Measurements from ENCODE around the gene WTIP.

Gene WTIP

GRCh38 chr19:34495416-34495815, 13.9 kb downstream of the WTIP start:
- H3K27me3 ChIP-seq (ENCODE audit: control insufficient read depth, insufficient read depth, low read length) = no peaks in the 10 kb centered on the region
- H3K27ac ChIP-seq (ENCODE audit: low read depth, low read length) = no peak overlapping the region
- H3K9me3 ChIP-seq (ENCODE audit: control insufficient read depth, insufficient read depth, low read depth, low read length) = no peaks in the 10 kb centered on the region
- no peak overlapping the region for H3K4me3 ChIP-seq (ENCODE audit: low read depth, low read length)
- H3K9ac ChIP-seq (ENCODE audit: low read length) = no peak overlapping the region
- peaks cover 8% of the 10 kb centered on the region; the same call in 1 of the 2 replicates for H3K4me1 ChIP-seq (ENCODE audit: control insufficient read depth, insufficient read depth, low read length)
- peaks cover 48% of the 10 kb centered on the region for H3K36me3 ChIP-seq (ENCODE audit: control insufficient read depth, insufficient read depth, low read length)

- peaks cover 42% of the 10 kb centered on the region for H3K36me3 ChIP-seq (ENCODE audit: control insufficient read depth, insufficient read depth, low read length)
- H3K9me3 ChIP-seq (ENCODE audit: control insufficient read depth, insufficient read depth, low read depth, low read length) = no peaks in the 10 kb centered on the region
- H3K27me3 ChIP-seq (ENCODE audit: control insufficient read depth, insufficient read depth, low read length) = peaks cover 9% of the 10 kb centered on the region
- H3K4me3 ChIP-seq (ENCODE audit: low read depth, low read length) = no peak overlapping the region
- peaks cover 12% of the 10 kb centered on the region for H3K4me1 ChIP-seq (ENCODE audit: control insufficient read depth, insufficient read depth, low read length)
- H3K27ac ChIP-seq (ENCODE audit: low read depth, low read length) = no peak overlapping the region
- H3K9ac ChIP-seq (ENCODE audit: low read length) = no peak overlapping the region
These were observed 15.7 kb downstream of the WTIP start for GRCh38 chr19:34497112-34497805.

GRCh38 chr19:34499155-34499834, 17.7 kb downstream of the WTIP start:
- Histone ChIP-seq H3K4me3 (ENCODE audit: low read depth, low read length) (no peak overlapping the region), H3K27ac (ENCODE audit: low read depth, low read length) (no peak overlapping the region), H3K27me3 (ENCODE audit: control insufficient read depth, insufficient read depth, low read length) (peaks cover 9% of the 10 kb centered on the region), H3K9ac (ENCODE audit: low read length) (no peak overlapping the region), H3K36me3 (ENCODE audit: control insufficient read depth, insufficient read depth, low read length) (peaks cover 25% of the 10 kb centered on the region), H3K4me1 (ENCODE audit: control insufficient read depth, insufficient read depth, low read length) (peaks cover 12% of the 10 kb centered on the region), H3K9me3 (ENCODE audit: control insufficient read depth, insufficient read depth, low read depth, low read length) (no peaks in the 10 kb centered on the region)

GRCh38 chr19:34500656-34501120, 19.1 kb downstream of the WTIP start:
- Histone ChIP-seq H3K9ac (ENCODE audit: low read length) (no peak overlapping the region), H3K36me3 (ENCODE audit: control insufficient read depth, insufficient read depth, low read length) (peaks cover 13% of the 10 kb centered on the region), H3K4me3 (ENCODE audit: low read depth, low read length) (peak overlapping the region; percentile 41), H3K9me3 (ENCODE audit: control insufficient read depth, insufficient read depth, low read depth, low read length) (no peaks in the 10 kb centered on the region), H3K27ac (ENCODE audit: low read depth, low read length) (no peak overlapping the region), H3K27me3 (ENCODE audit: control insufficient read depth, insufficient read depth, low read length) (peaks cover 9% of the 10 kb centered on the region), H3K4me1 (ENCODE audit: control insufficient read depth, insufficient read depth, low read length) (peaks cover 12% of the 10 kb centered on the region)

- H3K9ac ChIP-seq (ENCODE audit: low read length) = no peak overlapping the region
- H3K4me1 ChIP-seq (ENCODE audit: control insufficient read depth, insufficient read depth, low read length) = peaks cover 12% of the 10 kb centered on the region
- H3K27ac ChIP-seq (ENCODE audit: low read depth, low read length) = no peak overlapping the region
- H3K27me3 ChIP-seq (ENCODE audit: control insufficient read depth, insufficient read depth, low read length) = peaks cover 9% of the 10 kb centered on the region
- peaks cover 9% of the 10 kb centered on the region; the same call in 1 of the 2 replicates for H3K36me3 ChIP-seq (ENCODE audit: control insufficient read depth, insufficient read depth, low read length)
- peak overlapping the region; percentile 41 for H3K4me3 ChIP-seq (ENCODE audit: low read depth, low read length)
- no peaks in the 10 kb centered on the region for H3K9me3 ChIP-seq (ENCODE audit: control insufficient read depth, insufficient read depth, low read depth, low read length)
These were observed 20.1 kb downstream of the WTIP start for GRCh38 chr19:34501339-34502320.

- Histone ChIP-seq H3K9me3 (ENCODE audit: control insufficient read depth, insufficient read depth, low read depth, low read length) (no peaks in the 10 kb centered on the region), H3K9ac (ENCODE audit: low read length) (no peak overlapping the region), H3K4me1 (ENCODE audit: control insufficient read depth, insufficient read depth, low read length) (peaks cover 12% of the 10 kb centered on the region), H3K36me3 (ENCODE audit: control insufficient read depth, insufficient read depth, low read length) (peaks cover 7% of the 10 kb centered on the region; the same call in 1 of the 2 replicates), H3K27ac (ENCODE audit: low read depth, low read length) (no peak overlapping the region), H3K4me3 (ENCODE audit: low read depth, low read length) (no peak overlapping the region), H3K27me3 (ENCODE audit: control insufficient read depth, insufficient read depth, low read length) (peaks cover 9% of the 10 kb centered on the region)
These were observed 21.2 kb downstream of the WTIP start for GRCh38 chr19:34502582-34503411.

GRCh38 chr19:34503531-34504272, 22.1 kb downstream of the WTIP start:
- Histone ChIP-seq H3K36me3 (ENCODE audit: control insufficient read depth, insufficient read depth, low read length) (0 out of 2 replicates have a peak, but pooled peaks cover 3% of the 10 kb centered on the region), H3K9me3 (ENCODE audit: control insufficient read depth, insufficient read depth, low read depth, low read length) (no peaks in the 10 kb centered on the region), H3K27me3 (ENCODE audit: control insufficient read depth, insufficient read depth, low read length) (peaks cover 9% of the 10 kb centered on the region), H3K9ac (ENCODE audit: low read length) (no peak overlapping the region), H3K27ac (ENCODE audit: low read depth, low read length) (no peak overlapping the region), H3K4me3 (ENCODE audit: low read depth, low read length) (no peak overlapping the region), H3K4me1 (ENCODE audit: control insufficient read depth, insufficient read depth, low read length) (peaks cover 12% of the 10 kb centered on the region)

- H3K9me3 ChIP-seq (ENCODE audit: control insufficient read depth, insufficient read depth, low read depth, low read length) = no peaks in the 10 kb centered on the region
- H3K4me3 ChIP-seq (ENCODE audit: low read depth, low read length) = no peak overlapping the region
- 0 out of 2 replicates have a peak, but pooled peaks cover under 1% of the 10 kb centered on the region for H3K36me3 ChIP-seq (ENCODE audit: control insufficient read depth, insufficient read depth, low read length)
- H3K4me1 ChIP-seq (ENCODE audit: control insufficient read depth, insufficient read depth, low read length) = peaks cover 12% of the 10 kb centered on the region
- H3K27ac ChIP-seq (ENCODE audit: low read depth, low read length) = no peak overlapping the region
- peaks cover 9% of the 10 kb centered on the region for H3K27me3 ChIP-seq (ENCODE audit: control insufficient read depth, insufficient read depth, low read length)
- H3K9ac ChIP-seq (ENCODE audit: low read length) = no peak overlapping the region
These were observed 22.8 kb downstream of the WTIP start for GRCh38 chr19:34504273-34504808.

- peaks cover 8% of the 10 kb centered on the region for H3K4me1 ChIP-seq (ENCODE audit: control insufficient read depth, insufficient read depth, low read length)
- no peak overlapping the region for H3K27ac ChIP-seq (ENCODE audit: low read depth, low read length)
These were observed 23.3 kb downstream of the WTIP start for GRCh38 chr19:34504809-34505291.

More at GRCh38 chr19:34504809-34505291, 23.3 kb downstream of the WTIP start:
- H3K9me3 ChIP-seq (ENCODE audit: control insufficient read depth, insufficient read depth, low read depth, low read length) = peaks cover under 1% of the 10 kb centered on the region; the same call in 1 of the 2 replicates
- no peaks in the 10 kb centered on the region for H3K36me3 ChIP-seq (ENCODE audit: control insufficient read depth, insufficient read depth, low read length)
- H3K9ac ChIP-seq (ENCODE audit: low read length) = no peak overlapping the region
- no peak overlapping the region for H3K4me3 ChIP-seq (ENCODE audit: low read depth, low read length)
- H3K27me3 ChIP-seq (ENCODE audit: control insufficient read depth, insufficient read depth, low read length) = peaks cover 9% of the 10 kb centered on the region

All from HUES6 (cell line).